GM18502 (cell line): Measurements from ENCODE around the gene RABGAP1L.
"Not testable (repeated sequence)": the region's sequence is repeated elsewhere in the genome, so short reads cannot be mapped to it uniquely, and the experiment has no call there.

ENCODE experiments used
- ATAC-seq: cut with Tn5 transposase; IDR thresholded peaks from one replicate; pipeline ENCODE4 v1.9.1; 2021; ENCODE audit warnings: mild to moderate bottlenecking; ENCODE audit not compliant: unreplicated experiment, poor library complexity

Gene RABGAP1L

GRCh38 chr1:174637487-174637886, 478.2 kb downstream of the RABGAP1L start:
- no peak for ATAC-seq

DNA sequence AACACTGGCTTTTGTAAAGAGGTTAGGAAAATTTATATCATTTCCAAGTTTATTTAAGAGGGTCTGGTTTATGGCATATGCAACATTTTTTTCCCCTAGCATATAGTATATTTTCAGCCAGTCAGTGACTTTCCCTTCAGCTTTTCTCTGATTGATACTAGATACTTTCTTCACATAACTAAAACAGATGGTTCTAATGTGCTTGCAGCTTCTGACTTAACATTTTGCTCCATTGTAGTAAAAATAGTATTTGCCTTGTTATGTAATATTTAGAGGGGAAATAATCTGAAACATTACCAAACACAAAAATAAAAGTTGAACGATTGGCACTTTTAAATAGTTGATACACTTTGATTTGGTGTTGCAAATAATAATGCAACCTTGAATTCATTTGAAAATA, 480.1 kb downstream of the RABGAP1L start:
- ATAC-seq, result no peak

DNA sequence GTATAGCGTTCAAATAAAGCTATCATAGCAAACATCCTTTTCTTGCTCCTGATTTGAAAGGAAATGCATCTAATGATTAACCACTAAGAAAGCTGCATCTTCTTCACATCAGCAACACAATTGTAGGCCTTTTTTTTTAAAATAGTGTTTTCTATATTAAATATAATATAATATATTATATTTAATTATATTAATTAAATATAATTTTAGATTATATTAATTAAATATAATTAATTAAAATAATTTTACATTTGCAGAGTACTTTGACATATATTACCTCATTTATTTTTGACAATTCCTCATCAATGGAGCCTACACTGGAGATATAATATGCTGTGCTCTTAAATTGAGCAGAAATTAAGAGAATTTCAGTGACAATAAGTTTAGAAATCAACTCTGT, 481.5 kb downstream of the RABGAP1L start:
- ATAC-seq, result no peak

- no peak for ATAC-seq
These were observed 483.1 kb downstream of the RABGAP1L start for GRCh38 chr1:174642393-174642792.

- ATAC-seq, result no peak
These were observed 483.9 kb downstream of the RABGAP1L start for GRCh38 chr1:174643206-174643605.

DNA sequence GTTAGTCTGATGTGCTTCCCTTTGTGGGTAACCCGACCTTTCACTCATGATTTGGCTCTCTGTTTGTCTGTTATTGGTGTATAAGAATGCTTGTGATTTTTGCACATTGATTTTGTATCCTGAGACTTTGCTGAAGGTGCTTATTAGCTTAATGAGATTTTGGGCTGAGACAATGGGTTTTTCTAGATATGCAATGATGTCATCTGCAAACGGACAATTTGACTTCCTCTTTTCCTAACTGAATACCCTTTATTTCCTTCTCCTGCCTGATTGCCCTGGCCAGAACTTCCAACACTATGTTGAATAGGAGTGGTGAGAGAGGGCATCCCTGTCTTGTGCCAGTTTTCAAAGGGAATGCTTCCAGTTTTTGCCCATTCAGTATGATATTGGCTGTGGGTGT, 490.3 kb downstream of the RABGAP1L start:
- ATAC-seq, result not testable (repeated sequence)

DNA sequence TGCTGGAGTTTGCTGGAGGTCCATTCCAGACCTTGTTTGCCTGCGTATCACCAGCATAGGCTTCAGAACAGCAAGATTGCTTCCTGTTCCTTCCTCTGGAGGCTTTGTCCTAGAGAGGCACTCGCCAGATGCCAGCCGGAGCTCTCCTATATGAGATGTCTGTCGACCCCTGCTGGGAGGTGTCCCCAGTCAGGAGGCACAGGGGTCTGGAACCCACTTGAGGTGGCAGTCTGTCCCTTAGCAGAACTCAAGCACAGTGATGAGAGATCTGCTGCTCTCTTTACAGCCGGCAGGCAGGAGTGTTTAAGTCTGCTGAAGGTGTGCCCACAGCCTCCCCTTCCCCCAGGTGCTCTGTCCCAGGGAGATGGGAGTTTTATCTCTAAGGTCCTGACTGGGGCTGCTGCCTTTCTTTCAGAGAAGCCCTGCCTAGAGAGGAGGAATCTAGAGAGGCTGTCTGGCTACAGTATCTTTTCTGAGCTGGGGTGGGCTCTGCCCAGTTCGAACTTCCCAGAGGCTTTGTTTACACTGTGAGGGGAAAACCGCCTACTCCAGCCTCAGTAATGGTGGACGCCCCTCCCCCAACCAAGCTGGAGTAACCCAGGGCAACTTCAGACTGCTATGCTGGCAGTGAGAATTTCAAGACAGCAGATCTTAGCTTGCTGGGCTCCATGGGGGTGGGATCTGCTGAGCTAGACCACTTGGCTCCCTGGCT, 493.4 kb downstream of the RABGAP1L start:
- ATAC-seq, result no peak

GRCh38 chr1:174654560-174654959, 495.2 kb downstream of the RABGAP1L start:
- no peak for ATAC-seq

DNA sequence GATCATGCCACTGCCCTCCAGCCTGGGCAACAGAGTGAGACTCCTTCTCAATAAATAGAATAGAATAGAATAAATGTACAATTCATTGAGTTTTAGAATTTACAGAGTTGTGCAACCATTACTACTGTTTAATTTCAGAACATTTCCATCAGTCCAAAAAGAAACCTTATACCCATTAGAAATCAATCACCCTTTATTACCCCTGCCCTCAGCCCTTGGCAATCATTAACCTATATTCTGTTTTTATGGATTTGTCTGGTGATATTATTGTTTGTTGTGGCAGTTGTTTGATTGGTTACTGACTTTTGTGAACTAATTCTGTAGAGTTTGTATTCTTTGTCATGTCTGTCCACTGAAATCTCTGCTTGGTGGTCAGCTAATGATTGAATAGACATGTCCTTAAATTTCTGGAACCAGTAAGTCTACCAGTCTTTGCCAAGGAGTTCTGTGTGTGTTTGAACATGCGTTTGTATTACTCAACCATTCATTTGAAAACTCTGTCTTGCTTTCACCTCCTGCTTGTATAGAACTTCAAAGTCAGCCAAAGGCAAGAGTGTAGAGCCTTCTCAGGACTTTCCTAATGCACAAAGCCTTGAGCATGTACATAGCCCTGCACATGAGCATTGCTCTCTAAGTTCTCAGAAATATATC, 497.2 kb downstream of the RABGAP1L start:
- no peak for ATAC-seq

DNA sequence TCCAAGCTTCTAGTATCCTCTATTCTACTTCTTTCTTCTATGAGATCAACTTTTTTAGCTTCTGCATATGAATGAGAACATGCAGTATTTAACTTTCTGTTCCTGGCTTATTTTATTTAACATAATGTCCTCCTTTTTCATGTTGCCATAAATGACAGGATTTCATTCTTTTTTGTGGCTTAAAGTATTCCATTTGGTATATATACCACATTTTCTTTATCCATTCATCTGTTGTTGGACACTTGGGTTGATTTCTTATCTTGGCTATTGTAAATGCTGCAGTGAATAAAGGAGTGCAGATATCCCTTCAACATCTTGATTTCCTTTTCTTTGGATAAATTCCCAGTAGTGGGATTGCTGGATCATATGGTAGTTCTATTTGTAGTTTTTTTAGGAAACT, 498.1 kb downstream of the RABGAP1L start:
- ATAC-seq, result no peak

GRCh38 chr1:174657893-174658292, 498.6 kb downstream of the RABGAP1L start:
- ATAC-seq, result no peak

DNA sequence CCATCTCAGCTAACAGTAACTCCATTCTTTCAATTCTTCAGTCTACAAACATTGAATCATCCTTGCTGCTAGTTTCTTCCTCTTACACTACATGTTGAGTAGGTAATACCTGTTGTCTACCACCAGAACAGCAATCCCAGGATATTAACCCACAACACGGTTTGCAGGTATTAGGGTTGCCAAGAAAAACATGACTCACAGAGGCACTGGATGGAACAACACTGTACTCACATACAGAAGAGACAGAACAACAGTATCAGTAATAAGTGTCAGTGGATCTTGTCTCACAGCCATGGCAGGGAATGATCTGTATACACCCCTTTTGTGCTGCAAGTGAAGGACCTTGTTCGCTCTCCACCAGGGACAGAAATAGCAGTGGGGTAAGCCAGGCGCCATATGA, 500.5 kb downstream of the RABGAP1L start:
- no peak for ATAC-seq

- ATAC-seq, result no peak
These were observed 501.2 kb downstream of the RABGAP1L start for GRCh38 chr1:174660476-174660875.

DNA sequence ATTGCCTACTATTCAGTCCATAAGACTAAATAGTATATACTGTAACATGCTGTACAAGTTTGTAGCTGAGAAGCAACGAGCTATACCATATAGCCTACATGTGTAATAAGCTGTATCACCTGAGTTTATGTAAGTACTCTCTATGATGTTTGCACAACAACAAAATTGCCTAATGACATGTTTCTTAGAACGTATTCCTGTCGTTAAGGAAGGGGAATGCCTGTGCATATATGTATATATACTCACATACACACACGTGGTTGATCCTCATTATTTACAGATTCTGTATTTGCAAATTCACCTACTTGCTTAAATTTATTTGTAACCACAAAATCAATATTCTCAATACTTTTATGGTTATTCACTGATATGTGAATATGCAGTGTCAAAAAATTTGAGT, 504.0 kb downstream of the RABGAP1L start:
- ATAC-seq, result no peak

DNA sequence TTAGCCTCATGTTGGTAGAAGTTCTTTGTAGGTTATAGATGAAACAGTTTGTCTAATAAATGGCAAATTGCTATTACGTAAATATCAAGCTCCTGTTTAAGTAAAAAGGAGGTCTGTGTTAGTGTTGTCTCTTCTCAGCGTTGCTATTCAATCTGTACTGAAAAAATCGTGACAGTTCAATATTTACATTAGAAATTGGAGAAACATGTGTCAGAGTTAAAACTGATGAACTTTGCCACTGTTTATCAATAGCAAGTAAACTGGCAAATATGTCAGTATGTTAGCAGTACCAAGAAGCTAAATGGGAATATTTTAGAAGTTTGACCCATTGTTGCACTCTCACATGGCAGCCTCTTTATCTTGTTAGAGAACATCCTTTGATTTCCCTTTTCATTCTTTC, 506.9 kb downstream of the RABGAP1L start:
- ATAC-seq, result no peak

- ATAC-seq, result no peak
These were observed 512.5 kb downstream of the RABGAP1L start for GRCh38 chr1:174671826-174672225.

DNA sequence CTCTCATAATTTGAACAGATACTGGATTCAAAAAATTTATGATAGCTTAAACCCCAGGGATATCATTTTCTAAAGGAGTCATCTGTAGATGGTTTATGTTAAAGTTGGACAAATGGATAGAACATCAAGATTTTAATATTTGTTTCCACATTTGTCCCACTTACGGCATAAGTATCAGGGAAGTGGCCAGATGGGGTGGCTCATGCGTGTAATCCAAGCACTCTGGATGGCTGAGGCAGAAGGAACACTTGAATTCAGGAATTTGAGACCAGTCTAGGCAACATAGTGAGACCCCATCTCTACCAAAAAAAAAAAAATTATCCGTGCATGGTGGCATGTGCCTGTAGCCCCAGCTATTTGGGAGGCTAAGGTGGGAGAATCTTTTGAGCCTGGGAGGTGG, 517.5 kb downstream of the RABGAP1L start:
- ATAC-seq, result no peak

- ATAC-seq, result no peak
These were observed 519.3 kb downstream of the RABGAP1L start for GRCh38 chr1:174678657-174679056.

DNA sequence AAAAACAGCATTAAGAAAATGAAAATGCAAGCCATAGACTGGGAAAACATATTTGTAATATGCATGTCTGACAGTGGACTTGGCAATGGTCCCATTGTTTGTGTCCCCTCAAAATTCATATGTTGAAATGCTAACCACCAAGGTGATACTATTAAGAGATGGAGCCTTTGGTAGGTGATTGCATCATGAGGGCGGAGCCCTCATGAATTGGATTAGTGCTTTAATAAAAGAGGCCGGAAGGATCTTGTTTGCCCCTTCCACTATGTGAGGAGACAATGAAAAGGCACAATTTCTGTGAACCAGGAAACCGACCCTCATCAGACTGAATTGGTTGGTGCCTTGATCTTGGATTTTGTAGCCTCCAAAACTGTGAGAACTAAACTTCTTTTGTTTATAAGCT, 520.8 kb downstream of the RABGAP1L start:
- ATAC-seq, result no peak

- ATAC-seq, result no peak
These were observed 523.2 kb downstream of the RABGAP1L start for GRCh38 chr1:174682419-174683008.

GRCh38 chr1:174686213-174686612, 526.9 kb downstream of the RABGAP1L start:
- ATAC-seq, result no peak

- ATAC-seq, result no peak
These were observed 530.2 kb downstream of the RABGAP1L start for GRCh38 chr1:174689524-174689923.
